GM19193 (cell line): ENCODE results near the gene SP6.

Source experiments
- POLR2A ChIP-seq: IDR thresholded peaks from 4 replicates; pipeline ENCODE4 v1.6.1; 2011; ENCODE audit not compliant: insufficient read depth, insufficient read length; ENCODE audit errors: extremely low read depth

SP6 gene

DNA sequence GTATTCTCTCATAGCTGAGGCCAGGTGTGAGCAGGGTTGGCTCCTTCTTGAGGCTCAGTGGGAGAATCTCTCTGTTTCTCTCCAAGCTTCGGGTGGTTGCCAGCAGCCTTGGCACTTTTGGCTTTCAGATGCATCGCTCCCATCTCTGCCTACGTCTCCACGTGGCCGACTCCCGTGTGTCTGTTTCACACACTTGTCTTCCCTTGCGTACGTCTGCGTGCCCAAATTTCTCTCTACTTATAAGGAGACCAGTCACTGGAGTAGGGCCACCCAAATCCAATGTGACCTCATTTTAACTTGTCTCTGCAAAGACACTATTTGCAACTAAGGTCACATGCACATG lies 44.1 kb downstream of the SP6 start:
- no peak for TF ChIP-seq POLR2A

- TF ChIP-seq POLR2A: no peak
Measured at GRCh38 chr17:47806026-47806912, 44.7 kb downstream of the SP6 start.

GRCh38 chr17:47804461-47804860 lies 46.5 kb downstream of the SP6 start:
- no peak for TF ChIP-seq POLR2A

DNA sequence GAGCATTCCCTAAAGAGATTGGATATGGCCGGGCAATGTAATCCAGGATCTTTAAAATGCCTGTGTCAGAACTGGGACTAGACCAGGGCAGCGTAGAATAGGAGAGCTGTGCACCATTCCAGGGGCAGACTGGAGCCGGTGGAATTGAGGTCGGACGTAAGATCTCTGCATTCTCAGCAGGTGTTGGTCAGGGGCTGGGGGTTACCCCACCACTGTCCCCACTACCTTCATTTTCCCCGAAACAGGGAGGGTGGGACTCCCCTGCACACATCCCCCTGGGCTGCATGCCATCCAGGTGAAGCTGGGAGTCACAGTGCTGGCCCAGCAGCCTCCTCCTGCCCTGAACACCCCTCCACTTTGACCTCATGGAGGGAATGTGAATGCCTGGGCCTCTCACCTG lies 47.2 kb downstream of the SP6 start:
- TF ChIP-seq POLR2A: no peak

DNA sequence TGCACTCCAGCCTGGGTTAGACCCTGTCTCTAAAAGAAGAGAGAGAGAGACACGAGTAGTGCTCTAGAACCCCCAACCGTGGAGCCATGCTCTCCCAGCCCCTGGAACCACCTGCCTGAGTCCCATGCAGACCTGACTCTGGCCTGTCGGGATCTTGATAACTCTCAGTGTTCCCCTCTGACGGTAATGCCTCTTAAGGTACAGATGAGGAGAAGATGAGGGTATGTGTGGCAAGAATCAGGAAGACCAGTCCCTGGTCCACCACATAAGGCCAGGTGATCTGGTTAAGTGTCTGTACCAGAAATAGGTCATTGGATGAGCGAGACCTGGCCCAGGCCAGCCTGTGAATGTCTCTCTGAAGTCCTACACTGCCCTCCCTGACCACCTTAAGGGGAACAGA lies 47.8 kb downstream of the SP6 start:
- TF ChIP-seq POLR2A: no peak

DNA sequence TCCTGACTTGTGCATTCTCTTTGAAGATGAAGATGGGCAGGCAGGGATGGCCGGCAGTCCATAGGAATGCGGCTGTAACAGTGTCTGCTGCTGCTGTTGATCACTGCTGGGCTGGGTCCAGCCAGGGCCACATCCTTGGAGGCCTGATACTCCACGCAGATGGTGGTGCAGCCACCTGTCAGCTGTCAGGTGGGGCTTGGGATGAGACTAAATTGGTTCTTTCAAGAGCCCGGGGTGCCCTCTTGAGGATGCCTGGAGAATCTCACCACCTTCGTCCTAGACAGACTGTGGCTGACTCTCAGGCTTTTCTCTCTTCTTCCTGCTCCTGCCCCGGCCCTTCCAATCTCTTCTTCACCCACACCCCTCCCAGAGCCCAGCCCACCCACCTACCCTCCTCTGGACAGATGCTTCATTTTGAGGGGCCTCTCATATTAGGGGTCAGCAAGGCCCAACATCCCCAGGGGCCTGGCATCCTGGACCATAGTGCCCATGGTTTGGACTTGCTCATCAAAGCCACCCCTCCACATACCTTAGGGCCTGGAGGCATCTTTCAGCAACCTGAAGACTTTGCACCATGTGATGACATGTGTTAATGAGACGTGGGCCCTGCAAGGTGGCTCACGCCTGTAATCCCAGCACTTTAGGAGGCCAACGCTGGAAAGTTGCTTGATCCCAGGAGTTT lies 48.5 kb downstream of the SP6 start:
- TF ChIP-seq POLR2A: no peak

DNA sequence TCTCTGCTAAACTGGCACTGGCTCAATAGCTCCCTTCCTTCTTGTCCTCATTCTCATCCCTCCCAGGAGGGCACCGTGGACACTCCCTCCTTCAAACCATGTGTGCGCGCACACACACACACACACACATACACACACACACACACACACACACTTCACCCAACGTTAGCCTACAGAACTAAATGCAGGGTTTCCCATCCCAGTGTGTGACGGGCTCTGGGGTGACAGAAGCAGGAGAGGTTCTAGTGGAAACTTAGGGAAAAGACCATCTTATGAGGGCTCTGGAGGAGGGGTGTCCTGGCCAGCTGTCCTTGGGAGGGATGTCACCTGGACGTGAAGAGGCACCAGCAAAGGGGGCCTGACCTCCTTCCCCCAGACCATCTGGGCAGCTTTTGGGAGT lies 49.1 kb downstream of the SP6 start:
- TF ChIP-seq POLR2A: no peak

DNA sequence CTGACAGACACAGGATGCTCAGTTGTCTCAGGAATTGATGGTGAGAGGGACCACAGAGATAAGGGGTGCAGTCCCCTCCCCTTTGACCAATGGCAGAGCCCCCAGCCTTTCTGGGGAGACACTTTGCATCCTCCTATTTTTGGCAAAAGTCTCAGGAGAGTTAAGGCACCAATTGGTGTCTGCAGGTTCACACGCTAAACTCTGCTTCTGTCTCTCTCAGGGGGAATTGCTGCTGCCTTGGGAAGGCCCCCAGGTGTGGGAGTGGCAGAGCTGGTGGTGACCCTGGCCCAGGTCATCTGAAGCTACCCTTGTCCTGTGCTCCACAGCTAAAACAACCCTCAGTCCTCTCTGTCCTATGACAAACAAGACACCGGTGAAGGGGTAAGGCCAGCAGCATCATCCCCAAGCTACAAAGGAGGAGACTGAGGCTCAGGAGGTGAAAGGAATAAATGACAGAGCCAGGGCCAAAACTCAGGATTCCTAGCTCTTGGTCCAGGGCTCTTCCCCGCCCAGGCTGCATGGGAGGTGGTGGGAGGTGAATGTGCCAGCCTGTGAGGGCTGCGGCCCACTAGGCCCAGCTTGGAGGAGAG lies 49.7 kb downstream of the SP6 start:
- no peak for TF ChIP-seq POLR2A

- TF ChIP-seq POLR2A: no peak
Measured at GRCh38 chr17:47800686-47801085, 50.3 kb downstream of the SP6 start.

GRCh38 chr17:47797797-47798196 lies 53.2 kb downstream of the SP6 start:
- no peak for TF ChIP-seq POLR2A
